KBM-7 (cell line): ENCODE measurements around the gene LGALS8.
A peak's percentile ranks its signal among the peaks of the same experiment; 100 is the strongest.

Experiments used
- DNase-seq: peaks from one replicate; pipeline ENCODE4 v3.0.0-alpha.2; 2015
- in situ Hi-C: fragments of 300-500 bp; cut with MboI; formaldehyde crosslinking; loops from 2 replicates; pipeline ENCODE4 v1.14.3; 2020; ENCODE audit warnings: low sequenced_read_pairs, low pct_unique_long_range_greater_than_20kb, mixed read lengths

Gene LGALS8

GRCh38 chr1:236532850-236533249 lies 9.1 kb downstream of the LGALS8 start:
- in situ Hi-C loops = no loop called here
- DNase-seq = no peak

DNA sequence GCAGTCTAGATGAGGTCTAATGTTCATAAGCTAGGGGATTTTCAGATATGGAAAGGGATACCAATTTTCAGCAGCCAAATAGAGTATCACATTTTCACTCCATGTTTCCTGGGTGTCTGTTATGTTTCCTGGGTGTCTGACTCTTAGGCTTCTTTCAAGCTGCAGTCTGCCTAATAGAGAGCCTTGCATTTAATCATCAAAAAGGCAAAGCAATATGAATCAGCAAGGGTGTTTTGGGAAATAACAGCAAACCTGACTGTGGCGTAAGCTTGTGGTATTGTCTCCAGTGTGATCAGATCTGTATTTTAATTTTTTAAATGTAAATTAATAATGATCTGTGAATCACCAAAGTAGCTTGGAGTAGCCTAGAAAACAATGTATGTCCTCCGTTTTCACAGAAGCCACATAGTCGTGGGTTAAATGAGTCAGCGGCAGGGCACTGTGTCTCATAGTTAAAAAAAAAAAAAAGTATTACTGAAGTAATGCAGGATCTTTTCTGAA lies 10.4 kb downstream of the LGALS8 start:
- DNase-seq = no peak
- in situ Hi-C loops = no loop called here

DNA sequence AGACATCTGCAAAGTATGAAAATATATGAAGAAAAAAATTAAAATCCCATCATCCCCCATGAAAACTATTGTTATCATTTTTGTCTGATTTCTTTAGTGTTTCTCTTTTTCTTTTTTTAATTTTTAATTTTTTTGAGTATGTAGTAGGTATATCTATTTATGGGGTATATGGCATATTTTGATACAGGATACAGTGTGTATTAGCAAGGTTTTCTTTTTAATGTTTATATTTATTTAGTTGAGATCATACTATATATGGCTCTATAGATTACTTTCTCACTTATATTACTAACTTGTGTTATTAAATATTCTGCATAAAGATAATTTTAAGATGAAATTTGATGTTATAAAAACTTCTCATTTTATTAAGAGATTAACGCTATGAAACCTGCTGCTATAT lies 11.4 kb downstream of the LGALS8 start:
- in situ Hi-C loops = no loop called here
- DNase-seq = no peak

GRCh38 chr1:236535662-236536161 lies 11.9 kb downstream of the LGALS8 start:
- DNase-seq = no peak
- in situ Hi-C loops = no loop called here

- DNase-seq = no peak
- in situ Hi-C loops = no loop called here
These were observed 12.8 kb downstream of the LGALS8 start for GRCh38 chr1:236536540-236536939.

GRCh38 chr1:236540813-236541465 lies 17.2 kb downstream of the LGALS8 start:
- DNase-seq = no peak
- in situ Hi-C loops = no loop called here

DNA sequence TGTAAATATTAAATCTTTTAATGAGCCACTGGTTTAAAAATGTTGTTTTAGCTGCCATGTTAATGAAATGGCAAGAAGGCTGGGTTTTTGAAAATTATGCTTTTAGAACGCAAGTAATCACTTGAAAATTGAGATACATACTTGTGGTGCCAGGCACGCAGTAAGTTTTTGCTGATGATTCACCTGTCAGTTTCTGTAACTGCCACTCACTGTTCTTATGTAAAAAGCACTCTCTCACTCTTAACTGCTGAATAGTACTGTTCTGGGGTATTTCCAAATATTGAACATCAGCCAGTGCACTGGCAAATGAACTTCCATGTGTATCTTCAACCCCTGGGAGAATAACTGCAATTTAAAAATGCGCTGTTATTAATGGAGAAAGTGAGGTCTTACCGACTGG lies 17.9 kb downstream of the LGALS8 start:
- in situ Hi-C loops = no loop called here
- DNase-seq = no peak

GRCh38 chr1:236543065-236543669 lies 19.4 kb downstream of the LGALS8 start:
- in situ Hi-C loops = no loop called here
- no peak for DNase-seq

GRCh38 chr1:236545621-236546169 lies 21.9 kb downstream of the LGALS8 start:
- DNase-seq = no peak
- in situ Hi-C loops = no loop called here

DNA sequence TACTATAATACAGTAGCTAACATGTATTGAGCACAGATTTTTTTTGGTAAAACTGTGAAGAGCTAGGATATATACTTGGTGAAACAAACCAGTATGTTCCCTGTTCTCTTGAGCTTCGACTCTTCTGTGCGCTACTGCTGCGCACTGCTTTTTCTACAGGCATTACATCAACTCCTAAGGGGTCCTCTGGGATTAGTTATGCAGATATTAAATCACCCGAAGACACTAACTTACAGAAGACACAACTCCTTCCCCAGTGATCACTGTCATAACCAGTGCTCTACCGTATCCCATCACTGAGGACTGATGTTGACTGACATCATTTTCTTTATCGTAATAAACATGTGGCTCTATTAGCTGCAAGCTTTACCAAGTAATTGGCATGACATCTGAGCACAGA lies 24.7 kb downstream of the LGALS8 start:
- in situ Hi-C loops = no loop called here

DNA sequence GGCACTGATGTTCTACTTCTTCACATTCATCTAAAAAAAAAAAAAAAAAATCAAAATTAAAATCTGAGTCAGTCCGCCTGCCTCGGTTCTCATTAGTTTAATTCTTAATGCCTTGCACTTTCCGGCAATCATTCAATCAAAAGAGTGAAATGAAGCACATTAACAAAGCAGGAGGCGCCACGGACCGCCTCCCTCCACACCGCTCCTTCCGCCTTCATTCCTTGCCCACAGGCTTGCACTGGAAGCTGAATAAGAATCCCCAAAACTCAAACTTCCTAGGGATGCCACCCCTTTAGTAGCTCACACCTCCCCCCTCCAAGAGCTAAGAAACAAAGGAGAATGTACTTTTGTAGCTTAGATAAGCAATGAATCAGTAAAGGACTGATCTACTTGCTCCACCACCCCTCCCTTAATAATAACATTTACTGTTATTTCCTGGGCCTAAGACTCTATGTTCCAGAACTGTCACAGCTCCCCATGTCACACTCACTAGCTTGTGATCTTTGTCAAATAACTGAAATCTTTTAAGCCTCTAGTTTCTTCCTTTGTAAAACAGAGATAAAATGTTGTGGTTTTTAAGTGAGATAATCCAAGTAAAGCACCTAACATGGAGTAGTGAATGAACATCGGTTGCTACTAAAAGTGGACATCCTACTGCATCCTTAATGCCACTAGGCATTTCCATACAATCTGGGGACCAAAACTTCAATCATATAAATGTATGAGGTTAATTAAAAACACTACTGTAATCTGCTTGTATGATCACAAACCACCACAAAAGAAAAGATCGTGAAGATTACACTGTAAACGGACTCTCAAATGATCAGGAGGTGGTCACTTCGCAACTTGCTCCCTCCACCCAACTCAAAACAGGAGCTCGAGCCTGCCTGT lies 27.4 kb downstream of the LGALS8 start:
- DNase-seq = no peak
- in situ Hi-C loops = no loop called here

More for the DNA sequence above, 24.7 kb downstream of the LGALS8 start:
- DNase-seq = no peak

DNA sequence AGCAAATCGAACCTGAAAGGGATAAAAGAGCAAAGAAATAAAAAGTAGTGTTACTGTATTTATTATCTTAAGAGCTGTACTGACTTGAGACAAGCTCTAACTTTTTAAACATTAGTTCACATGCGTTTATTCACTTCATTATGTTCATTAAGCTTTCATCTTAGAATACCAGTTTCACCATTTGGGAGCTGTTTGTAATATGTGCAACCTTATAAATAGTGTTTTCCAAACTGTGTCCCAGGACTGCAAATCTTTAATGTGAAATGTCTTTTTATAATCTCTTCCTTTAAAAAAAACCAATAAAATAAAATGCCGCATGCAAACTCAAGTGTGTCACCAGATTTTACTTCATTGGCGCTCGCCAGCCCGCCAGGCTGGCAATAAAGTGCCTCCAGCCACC lies 28.3 kb downstream of the LGALS8 start:
- in situ Hi-C loops = no loop called here

GRCh38 chr1:236552901-236553300 lies 29.1 kb downstream of the LGALS8 start:
- DNase-seq = no peak
- in situ Hi-C loops = no loop called here

More for the DNA sequence above, 28.3 kb downstream of the LGALS8 start:
- no peak for DNase-seq

DNA sequence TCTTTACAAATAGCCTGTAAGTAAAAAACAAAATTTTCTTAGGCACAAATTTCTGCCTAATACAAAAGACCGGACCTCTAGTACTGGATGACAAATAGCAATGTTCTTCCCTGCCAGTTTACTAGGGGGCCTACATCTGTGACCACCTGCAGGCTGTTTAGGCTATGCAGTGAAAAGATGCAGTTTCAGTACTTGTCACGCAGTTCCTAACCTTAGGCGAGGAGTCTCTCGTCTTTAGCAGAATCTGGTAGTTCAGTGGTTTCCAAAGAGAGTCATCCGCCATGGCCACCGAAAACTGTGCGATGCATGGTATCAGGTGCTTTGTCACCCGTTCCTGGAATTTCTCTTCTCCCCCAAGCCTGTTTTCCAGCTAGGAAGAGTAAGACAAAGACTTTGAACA lies 29.6 kb downstream of the LGALS8 start:
- in situ Hi-C loops = no loop called here
- no peak for DNase-seq

DNA sequence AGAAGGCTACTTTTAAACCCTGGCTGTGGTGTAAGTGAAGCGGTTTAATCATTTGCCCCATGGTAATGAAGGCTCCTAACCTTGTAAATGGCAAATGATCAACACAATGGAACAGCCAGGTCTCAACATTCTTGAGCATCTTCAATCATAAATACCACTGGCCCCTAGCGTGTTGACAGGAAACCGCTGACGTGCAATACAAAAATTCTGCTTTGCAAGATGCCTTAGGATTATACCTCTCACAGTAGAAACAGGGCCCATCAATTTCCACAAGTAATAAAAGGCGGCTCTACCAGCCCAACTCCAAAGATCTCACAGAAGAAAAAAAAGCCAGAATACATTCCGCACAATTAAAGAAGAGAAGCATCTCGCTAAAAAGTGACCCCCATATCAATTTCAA lies 32.8 kb downstream of the LGALS8 start:
- in situ Hi-C loops = no loop called here
- DNase-seq = no peak

- no peak for DNase-seq
- in situ Hi-C loops = no loop called here
These were observed 34.3 kb downstream of the LGALS8 start for GRCh38 chr1:236558081-236558480.

DNA sequence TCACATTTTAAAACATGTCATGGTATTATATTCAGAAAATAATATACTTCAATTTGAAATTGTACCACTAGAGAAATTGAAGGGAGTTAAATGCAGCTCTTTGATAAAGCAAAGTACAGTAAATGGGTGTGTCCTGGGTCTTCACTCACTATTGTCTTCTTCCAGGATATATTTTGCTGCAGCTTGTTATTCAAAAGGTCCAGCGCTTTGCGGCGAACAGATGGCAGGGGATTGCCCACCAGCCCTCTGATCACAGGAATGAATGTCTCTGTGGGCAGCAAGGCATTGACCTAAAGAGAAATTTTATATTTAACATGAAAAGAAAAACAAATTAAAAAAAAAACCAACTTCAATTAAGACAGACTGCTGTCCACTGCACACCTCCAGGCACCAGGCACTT lies 35.1 kb downstream of the LGALS8 start:
- DNase-seq = no peak
- in situ Hi-C loops = no loop called here

DNA sequence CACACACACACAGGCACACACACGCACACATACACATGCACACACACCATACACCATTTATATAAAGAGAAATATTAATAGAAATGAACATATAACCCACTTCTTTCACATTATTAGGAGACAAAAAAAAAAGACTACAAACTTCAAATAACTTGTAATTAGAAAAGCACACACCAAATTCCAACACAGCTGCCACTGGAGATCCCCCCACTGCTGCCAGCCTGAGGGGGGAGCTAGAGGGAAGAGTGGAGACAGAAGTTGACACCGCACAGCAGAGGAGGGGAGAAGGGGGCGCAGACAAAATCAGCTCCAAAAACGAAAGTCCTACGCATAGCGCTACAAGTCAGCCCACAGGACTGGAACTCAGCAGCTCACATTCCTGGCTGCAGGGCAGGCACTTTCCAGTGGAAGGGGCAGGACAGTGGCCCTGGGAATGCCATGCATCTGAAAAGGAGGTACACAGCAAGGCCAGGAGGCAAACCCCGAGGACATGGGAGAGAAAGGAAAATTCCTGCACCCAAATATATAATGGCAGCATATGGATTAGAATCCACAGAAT lies 36.5 kb downstream of the LGALS8 start:
- in situ Hi-C loops = no loop called here
- DNase-seq = peak; percentile 8

GRCh38 chr1:236561976-236562375 lies 38.2 kb downstream of the LGALS8 start:
- in situ Hi-C loops = no loop called here
- no peak for DNase-seq
